ENCODE data around the gene SYNJ2. TPM values are rescaled to one million over a fixed set of nuclear protein-coding genes. Genes with fewer than 3 reads are reported as not detected.

The SYNJ2 gene
- polyA plus RNA-seq, 1 donor from 2014 or later, result 0.12 TPM

GRCh38 chr6:157965387-157965786 is 16.3 kb upstream of the SYNJ2 start:
- H3K36me3 ChIP-seq (ENCODE audit: insufficient read depth, low read length), result no peaks in the 10 kb centered on the region
- no peak overlapping the region for H3K27ac ChIP-seq (ENCODE audit: low read length)
- no peaks in the 10 kb centered on the region for H3F3A ChIP-seq (ENCODE audit: insufficient read depth, low read length, poor library complexity, severe bottlenecking)
- no peak for TF ChIP-seq SMC3 (conservative IDR thresholded peaks at IDR 0.05; ENCODE audit: poor library complexity)
- TF ChIP-seq RAD21 (conservative IDR thresholded peaks at IDR 0.05), result no peak
- TF ChIP-seq EP300 (conservative IDR thresholded peaks at IDR 0.05; ENCODE audit: poor library complexity, severe bottlenecking), result no peak
- no peak for TF ChIP-seq MXI1 (conservative IDR thresholded peaks at IDR 0.05; ENCODE audit: poor library complexity, severe bottlenecking)
- TF ChIP-seq REST (IDR thresholded peaks at IDR 0.05; ENCODE audit: borderline replicate concordance), result no peak
- no peak for TF ChIP-seq TAF1 (IDR thresholded peaks at IDR 0.05; ENCODE audit: low read depth)
- no peak for TF ChIP-seq POLR2AphosphoS5 (IDR thresholded peaks at IDR 0.05)
- no peak for TF ChIP-seq EZH2 (IDR thresholded peaks at IDR 0.05; ENCODE audit: borderline replicate concordance, insufficient read depth, low read length, poor library complexity, severe bottlenecking)
- no peak for TF ChIP-seq CTCF (IDR thresholded peaks at IDR 0.05; ENCODE audit: poor library complexity, severe bottlenecking)
- no peak overlapping the region for H3K9ac ChIP-seq (ENCODE audit: low read length)
- no peak overlapping the region for H2AFZ ChIP-seq (ENCODE audit: low read depth, low read length)
- H3K4me3 ChIP-seq (ENCODE audit: low read length), result no peak overlapping the region
- no peaks in the 10 kb centered on the region for H3K79me2 ChIP-seq (replicated peaks; ENCODE audit: insufficient read depth, low read length)
- no peaks in the 10 kb centered on the region for H3K27me3 ChIP-seq (ENCODE audit: insufficient read depth, low read depth, low read length)
- H4K20me1 ChIP-seq (ENCODE audit: insufficient read depth), result no peaks in the 10 kb centered on the region
- no peaks in the 10 kb centered on the region for H3K9me2 ChIP-seq (ENCODE audit: insufficient read depth, low read length)
- no peaks in the 10 kb centered on the region for H3K9me3 ChIP-seq (ENCODE audit: low read length)
- no peak overlapping the region for H3K4me2 ChIP-seq (ENCODE audit: low read length)

- TF ChIP-seq REST (IDR thresholded peaks at IDR 0.05; ENCODE audit: borderline replicate concordance) (no peak), SMC3 (conservative IDR thresholded peaks at IDR 0.05; ENCODE audit: poor library complexity) (no peak)
- Histone ChIP-seq H3K9me3 (ENCODE audit: low read length) (no peaks in the 10 kb centered on the region), H3F3A (ENCODE audit: insufficient read depth, low read length, poor library complexity, severe bottlenecking) (no peaks in the 10 kb centered on the region), H3K27me3 (ENCODE audit: insufficient read depth, low read depth, low read length) (no peaks in the 10 kb centered on the region), H3K9me2 (ENCODE audit: insufficient read depth, low read length) (no peaks in the 10 kb centered on the region), H3K79me2 (replicated peaks; ENCODE audit: insufficient read depth, low read length) (no peaks in the 10 kb centered on the region), H3K9ac (ENCODE audit: low read length) (no peak overlapping the region), H2AFZ (ENCODE audit: low read depth, low read length) (no peak overlapping the region), H4K20me1 (ENCODE audit: insufficient read depth) (no peaks in the 10 kb centered on the region), H3K4me2 (ENCODE audit: low read length) (no peak overlapping the region), H3K36me3 (ENCODE audit: insufficient read depth, low read length) (no peaks in the 10 kb centered on the region), H3K4me3 (ENCODE audit: low read length) (no peak overlapping the region), H3K27ac (ENCODE audit: low read length) (no peak overlapping the region)
Observed at GRCh38 chr6:157966589-157966977, 15.1 kb upstream of the SYNJ2 start.

Measured in neural cell (in vitro differentiated cells).